ENCODE results near the gene ADGRF1.
"Not testable (repeated sequence)": the region's sequence is repeated elsewhere in the genome, so short reads cannot be mapped to it uniquely, and the experiment has no call there.

The ADGRF1 gene

DNA sequence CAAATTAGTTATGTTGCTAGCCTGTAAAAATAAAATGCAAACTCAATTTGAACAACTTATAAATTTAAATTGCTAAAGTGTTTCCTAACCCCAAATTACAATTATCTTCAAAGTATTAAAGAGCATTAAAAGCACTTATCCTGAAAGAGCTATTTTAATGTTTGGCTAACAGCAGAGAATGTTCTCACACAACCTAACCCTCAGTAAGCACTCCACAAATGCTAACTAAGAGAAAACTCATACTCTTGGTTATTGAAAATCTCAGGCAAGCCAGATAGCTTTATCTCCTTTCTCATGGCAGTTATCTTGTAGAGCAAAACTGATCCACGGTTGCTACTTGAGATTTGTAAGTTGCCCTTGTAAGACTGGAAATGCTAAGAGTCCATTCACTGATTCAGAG is 30.5 kb upstream of the ADGRF1 start:
- H3K4me1 Mint-ChIP-seq, result no peaks in the 10 kb centered on the region
- H3K27ac Mint-ChIP-seq, result no peak overlapping the region
- H3K27me3 Mint-ChIP-seq, result peaks cover 12% of the 10 kb centered on the region
- CTCF ChIA-PET, result interaction anchor here (1.1 kb wide), 1 partner anchor 198 kb away, joined by 4 read pairs; no protein-coding TSS in a partner anchor
- no peak for DNase-seq
- no peak overlapping the region for H3K4me3 Mint-ChIP-seq
- H3K9me3 Mint-ChIP-seq, result no peaks in the 10 kb centered on the region
- H3K36me3 Mint-ChIP-seq, result no peaks in the 10 kb centered on the region

DNA sequence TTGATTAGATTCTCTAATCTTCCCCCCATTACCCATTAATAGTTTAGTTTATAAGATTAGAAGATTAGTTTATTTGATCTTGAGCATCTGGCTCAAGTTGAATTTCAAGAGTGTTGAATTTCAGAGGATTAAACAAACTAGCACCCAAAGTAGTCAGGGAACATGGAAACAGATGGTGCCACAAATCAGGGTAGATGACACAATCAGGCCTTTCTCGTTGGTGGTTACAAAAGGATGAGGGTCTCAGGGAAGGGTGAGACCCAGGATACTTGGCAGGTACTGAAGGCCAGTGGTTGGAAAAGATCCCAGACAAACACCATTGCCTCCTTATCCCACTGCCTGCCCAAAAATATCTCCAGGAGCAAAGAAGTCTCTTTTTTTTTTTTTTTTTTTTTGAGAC is 29.5 kb upstream of the ADGRF1 start:
- H3K4me1 Mint-ChIP-seq, result no peaks in the 10 kb centered on the region
- H3K9me3 Mint-ChIP-seq, result no peaks in the 10 kb centered on the region
- CTCF ChIA-PET, result no interaction called here
- H3K4me3 Mint-ChIP-seq, result no peak overlapping the region
- no peak overlapping the region for H3K27ac Mint-ChIP-seq
- DNase-seq, result no peak
- no peaks in the 10 kb centered on the region for H3K36me3 Mint-ChIP-seq
- H3K27me3 Mint-ChIP-seq, result peaks cover 12% of the 10 kb centered on the region

- H3K27ac Mint-ChIP-seq, result no peak overlapping the region
- peaks cover 5% of the 10 kb centered on the region for H3K27me3 Mint-ChIP-seq
- H3K4me1 Mint-ChIP-seq, result no peaks in the 10 kb centered on the region
- DNase-seq, result no peak
- no peaks in the 10 kb centered on the region for H3K36me3 Mint-ChIP-seq
- CTCF ChIA-PET, result no interaction called here
- H3K4me3 Mint-ChIP-seq, result no peak overlapping the region
- H3K9me3 Mint-ChIP-seq, result no peaks in the 10 kb centered on the region
These were observed 28.3 kb upstream of the ADGRF1 start for GRCh38 chr6:47070461-47070860.

DNA sequence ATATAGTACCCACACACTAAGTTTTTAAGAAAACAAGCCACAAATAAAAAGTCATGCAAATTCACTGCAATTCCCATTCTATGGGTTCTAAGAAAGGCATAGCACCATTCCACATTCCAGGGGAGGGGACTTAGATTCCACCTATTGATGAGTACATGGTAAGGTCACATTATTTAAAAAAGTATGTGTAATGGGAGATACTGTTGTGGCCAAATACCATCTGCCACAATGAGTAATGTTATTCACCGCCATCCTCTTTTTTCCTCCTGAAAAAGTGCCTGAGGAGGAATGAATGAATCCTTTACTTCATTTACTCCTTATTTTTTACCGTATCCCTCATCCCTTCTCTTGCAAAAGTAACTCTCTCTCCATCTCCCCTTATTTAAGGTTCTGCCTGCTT is 27.0 kb upstream of the ADGRF1 start:
- Mint-ChIP-seq H3K36me3 (no peaks in the 10 kb centered on the region), H3K27ac (no peak overlapping the region), H3K4me3 (no peak overlapping the region), H3K27me3 (no peaks in the 10 kb centered on the region), H3K4me1 (no peaks in the 10 kb centered on the region), H3K9me3 (no peaks in the 10 kb centered on the region)
- CTCF ChIA-PET, result no interaction called here
- DNase-seq, result no peak

DNA sequence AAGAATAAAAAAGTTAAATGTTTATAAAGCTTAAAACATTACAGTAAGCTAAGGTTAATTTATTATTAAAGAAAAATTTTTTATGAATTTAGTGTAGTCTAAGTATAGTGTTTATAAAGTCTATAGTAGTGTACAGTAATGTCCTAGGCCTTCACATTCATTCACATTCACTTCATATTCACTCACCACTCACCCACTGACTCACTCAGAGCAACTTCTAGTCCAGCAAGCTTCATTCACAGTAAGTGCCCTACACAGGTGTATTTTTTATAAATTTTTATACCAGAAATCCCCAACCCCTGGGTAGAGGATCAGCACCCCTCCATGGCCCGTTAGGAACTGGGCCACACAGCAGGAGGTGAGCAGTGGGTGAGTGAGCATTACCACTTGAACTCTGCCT is 24.3 kb upstream of the ADGRF1 start:
- no peak overlapping the region for H3K27ac Mint-ChIP-seq
- no peak overlapping the region for H3K4me3 Mint-ChIP-seq
- DNase-seq, result no peak
- H3K9me3 Mint-ChIP-seq, result no peaks in the 10 kb centered on the region
- H3K4me1 Mint-ChIP-seq, result no peaks in the 10 kb centered on the region
- no peaks in the 10 kb centered on the region for H3K36me3 Mint-ChIP-seq
- H3K27me3 Mint-ChIP-seq, result peaks cover 6% of the 10 kb centered on the region
- CTCF ChIA-PET, result interaction anchor here (0.8 to 0.9 kb wide), 2 partner anchors 19 to 23 kb away, joined by 3 to 4 read pairs; no protein-coding TSS in a partner anchor

DNA sequence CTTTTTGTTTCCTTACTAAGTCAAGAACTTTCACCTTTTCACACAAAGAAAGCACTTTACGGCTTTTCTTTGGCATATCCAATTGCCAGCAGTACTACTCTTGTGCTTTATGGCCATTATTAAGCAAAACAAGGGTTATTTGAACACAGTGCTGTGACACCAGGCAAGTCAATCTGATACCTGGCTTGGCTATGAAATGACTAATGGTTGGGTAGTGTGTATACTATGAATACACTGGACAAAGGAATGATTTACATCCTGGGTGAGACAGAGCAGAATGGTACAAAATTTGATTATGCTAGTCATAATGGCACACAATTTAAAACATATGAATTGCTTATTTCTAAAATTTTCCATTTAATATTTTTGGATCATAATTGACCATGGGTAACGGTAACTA is 22.1 kb upstream of the ADGRF1 start:
- H3K36me3 Mint-ChIP-seq, result no peaks in the 10 kb centered on the region
- CTCF ChIA-PET, result no interaction called here
- H3K27me3 Mint-ChIP-seq, result peaks cover 7% of the 10 kb centered on the region
- no peaks in the 10 kb centered on the region for H3K9me3 Mint-ChIP-seq
- H3K4me3 Mint-ChIP-seq, result no peak overlapping the region
- H3K27ac Mint-ChIP-seq, result no peak overlapping the region
- DNase-seq, result no peak
- no peaks in the 10 kb centered on the region for H3K4me1 Mint-ChIP-seq

DNA sequence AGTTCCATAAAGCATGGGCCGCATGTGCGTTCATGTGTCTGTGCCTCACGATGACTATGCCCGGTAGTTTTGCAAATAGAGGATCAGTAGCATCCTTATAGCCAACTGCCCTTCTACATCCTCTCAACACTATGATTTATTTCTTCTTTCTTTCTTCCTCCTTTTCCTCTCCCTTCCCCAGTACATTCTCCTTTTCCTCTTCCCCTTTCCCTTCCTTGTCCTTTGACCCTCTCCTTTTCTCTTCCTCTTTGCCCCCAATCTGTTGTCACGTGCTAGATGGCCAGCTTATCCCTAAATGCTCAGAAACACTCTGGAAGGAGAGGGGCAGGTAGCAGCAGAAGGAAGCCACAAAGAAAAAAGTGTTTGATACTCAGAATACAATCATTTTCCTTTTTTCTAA is 20.2 kb upstream of the ADGRF1 start:
- no peaks in the 10 kb centered on the region for H3K9me3 Mint-ChIP-seq
- H3K36me3 Mint-ChIP-seq, result no peaks in the 10 kb centered on the region
- peaks cover 7% of the 10 kb centered on the region for H3K27me3 Mint-ChIP-seq
- DNase-seq, result no peak
- CTCF ChIA-PET, result no interaction called here
- H3K4me3 Mint-ChIP-seq, result no peak overlapping the region
- H3K4me1 Mint-ChIP-seq, result no peaks in the 10 kb centered on the region
- no peak overlapping the region for H3K27ac Mint-ChIP-seq

DNA sequence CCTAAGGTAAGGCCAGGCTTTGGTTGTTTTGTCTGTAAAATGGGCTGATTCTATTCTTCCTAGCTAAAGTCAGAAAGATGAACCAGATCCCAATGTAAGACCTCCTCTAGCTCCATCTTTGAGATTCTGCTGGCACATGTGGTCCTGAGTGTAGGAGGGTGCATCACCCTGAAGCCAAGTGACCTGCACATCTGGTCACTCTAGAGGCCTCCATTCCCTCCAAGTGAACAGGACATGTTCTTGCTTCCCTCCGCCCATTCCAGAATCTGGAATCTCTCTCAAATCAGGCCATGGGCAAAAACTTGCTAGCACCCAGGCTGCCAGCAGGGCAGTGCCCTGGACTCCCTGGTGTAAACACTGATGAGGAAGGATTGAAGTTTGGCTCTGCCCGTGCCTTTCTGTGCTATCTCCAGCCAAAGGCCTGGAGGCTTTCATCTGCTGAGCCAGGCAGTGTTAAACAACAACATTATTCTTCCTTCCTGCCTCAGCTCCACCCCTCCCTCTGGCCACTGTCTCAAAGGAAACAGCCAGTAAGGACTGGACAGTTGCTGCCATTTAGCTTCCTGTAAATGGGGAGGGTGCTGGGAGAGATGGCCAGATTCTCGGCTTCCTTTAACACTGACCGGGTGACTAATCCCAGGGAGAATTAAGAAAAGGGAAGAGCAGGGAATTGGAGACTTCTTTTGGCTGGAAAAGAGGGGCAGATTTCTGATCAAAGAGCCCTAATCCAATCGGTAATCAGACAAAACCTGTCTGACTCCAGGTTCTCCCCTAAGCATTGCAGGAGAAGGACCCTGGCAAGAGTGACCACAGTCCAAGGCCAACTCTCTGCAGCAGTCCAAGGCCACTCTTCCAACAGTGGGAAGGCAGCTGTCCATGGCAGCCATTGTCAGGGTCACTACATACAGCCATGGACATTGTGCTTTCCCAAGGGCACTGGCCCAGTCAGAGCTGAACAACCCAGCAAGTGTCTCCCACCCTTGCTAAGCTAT is 19.5 kb upstream of the ADGRF1 start:
- Mint-ChIP-seq H3K9me3 (no peaks in the 10 kb centered on the region), H3K27ac (no peak overlapping the region), H3K4me3 (no peak overlapping the region), H3K36me3 (no peaks in the 10 kb centered on the region), H3K4me1 (no peaks in the 10 kb centered on the region), H3K27me3 (peaks cover 7% of the 10 kb centered on the region)
- no peak for DNase-seq
- CTCF ChIA-PET, result no interaction called here

DNA sequence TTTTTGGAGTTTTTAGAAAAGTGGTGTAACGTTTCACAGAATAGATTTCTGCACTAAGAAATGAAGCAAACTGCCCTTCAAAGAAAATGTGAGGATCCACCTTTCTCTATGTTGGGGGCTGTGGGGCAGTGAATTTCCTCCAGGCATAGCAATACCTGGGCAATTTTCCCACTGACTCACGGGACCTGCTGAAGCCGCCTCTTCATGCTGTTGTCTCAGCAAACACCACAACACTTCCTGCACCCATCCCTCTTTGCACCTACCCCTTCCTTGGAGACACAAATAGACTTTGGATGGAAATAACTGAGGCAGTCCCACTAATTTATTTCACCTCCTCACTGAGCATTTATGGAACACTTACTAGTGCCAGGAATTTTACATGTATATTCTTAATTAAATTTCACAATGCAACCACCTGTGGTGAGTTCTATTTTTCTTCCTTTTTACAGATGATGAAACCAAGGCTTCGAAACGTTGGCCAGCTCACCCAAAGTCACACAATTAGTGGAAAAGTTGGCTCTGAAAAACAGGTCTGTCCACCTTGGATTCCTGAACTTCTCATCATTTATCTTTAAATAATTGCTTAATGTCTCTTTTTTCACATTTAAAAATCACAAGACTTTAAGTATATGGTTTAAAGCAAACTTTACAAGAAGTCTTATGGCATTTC is 17.2 kb upstream of the ADGRF1 start:
- Mint-ChIP-seq H3K27ac (no peak overlapping the region), H3K4me3 (no peak overlapping the region), H3K27me3 (peaks cover 7% of the 10 kb centered on the region), H3K36me3 (no peaks in the 10 kb centered on the region), H3K4me1 (no peaks in the 10 kb centered on the region), H3K9me3 (no peaks in the 10 kb centered on the region)
- CTCF ChIA-PET, result interaction anchor here (0.6 kb wide), 1 partner anchor 36 kb away, joined by 3 read pairs; no protein-coding TSS in a partner anchor
- no peak for DNase-seq

- Mint-ChIP-seq H3K4me1 (no peaks in the 10 kb centered on the region), H3K27ac (no peak overlapping the region), H3K9me3 (no peaks in the 10 kb centered on the region), H3K27me3 (peaks cover 7% of the 10 kb centered on the region), H3K4me3 (no peak overlapping the region), H3K36me3 (no peaks in the 10 kb centered on the region)
- no peak for DNase-seq
- CTCF ChIA-PET, result no interaction called here
These were observed 15.9 kb upstream of the ADGRF1 start for GRCh38 chr6:47057830-47058540.

DNA sequence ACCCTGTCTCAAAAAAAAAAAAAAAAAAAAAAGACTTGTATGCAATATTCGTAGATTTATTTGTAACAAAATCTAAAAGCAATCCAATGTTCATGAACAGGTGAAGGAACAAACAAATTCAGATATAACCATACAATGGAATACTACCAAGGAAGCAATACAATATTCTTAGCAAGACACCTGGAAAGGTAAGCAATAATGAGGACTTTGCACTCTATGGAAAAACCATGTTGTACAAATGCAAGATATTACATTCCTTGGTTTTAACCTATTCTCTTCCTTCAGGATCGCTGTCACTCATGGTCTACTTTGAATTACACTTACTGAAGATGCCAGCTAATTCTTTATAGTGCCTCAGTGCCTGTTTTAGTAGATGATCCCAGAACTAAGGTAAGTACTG is 14.7 kb upstream of the ADGRF1 start:
- Mint-ChIP-seq H3K27ac (no peak overlapping the region), H3K36me3 (no peaks in the 10 kb centered on the region)
- DNase-seq, result no peak

DNA sequence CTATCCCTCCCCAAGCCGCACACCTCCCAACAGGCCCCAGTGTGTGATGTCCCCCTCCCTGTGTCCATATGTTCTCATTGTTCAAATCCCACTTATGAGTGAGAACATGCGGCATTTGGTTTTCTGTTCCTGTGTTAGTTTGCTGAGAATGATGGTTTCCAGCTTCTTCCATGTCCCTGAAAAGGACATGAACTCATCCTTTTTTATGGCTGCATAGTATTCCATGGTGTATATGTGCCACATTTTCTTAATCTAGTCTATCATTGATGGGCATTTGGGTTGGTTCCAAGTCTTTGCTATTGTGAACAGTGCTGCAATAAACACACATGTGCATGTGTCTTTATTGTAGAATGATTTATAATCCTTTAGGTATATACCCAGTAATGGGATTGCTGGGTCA is 12.2 kb upstream of the ADGRF1 start:
- H3K4me1 Mint-ChIP-seq, DNase-seq, H3K27ac Mint-ChIP-seq, H3K4me3 Mint-ChIP-seq, H3K36me3 Mint-ChIP-seq, H3K9me3 Mint-ChIP-seq, H3K27me3 Mint-ChIP-seq, CTCF ChIA-PET: not testable (repeated sequence)

More for the DNA sequence above, 14.7 kb upstream of the ADGRF1 start:
- no peaks in the 10 kb centered on the region for H3K9me3 Mint-ChIP-seq
- peaks cover 5% of the 10 kb centered on the region for H3K27me3 Mint-ChIP-seq
- H3K4me1 Mint-ChIP-seq, result no peaks in the 10 kb centered on the region
- H3K4me3 Mint-ChIP-seq, result no peak overlapping the region
- CTCF ChIA-PET, result no interaction called here

- CTCF ChIA-PET, result interaction anchor here (0.9 to 2.3 kb wide), 3 partner anchors 13 to 200 kb away, joined by 3 to 16 read pairs (median 5); no protein-coding TSS in a partner anchor
- Mint-ChIP-seq H3K9me3 (no peaks in the 10 kb centered on the region), H3K4me1 (no peaks in the 10 kb centered on the region), H3K27ac (no peak overlapping the region), H3K4me3 (no peak overlapping the region), H3K36me3 (no peaks in the 10 kb centered on the region), H3K27me3 (no peaks in the 10 kb centered on the region)
- DNase-seq, result no peak
These were observed 6.5 kb upstream of the ADGRF1 start for GRCh38 chr6:47048638-47049037.

Measured in activated naive CD4-positive, alpha-beta T cell treated with anti-CD3 and anti-CD28 coated beads, Interleukin-2, amount 10 ng/mL, durations not matched to agents 7 days and 5 days (primary cell).